NCI-H146 (cell line): ENCODE data around the gene WNT10A.
"Not testable (repeated sequence)": the region's sequence is repeated elsewhere in the genome, so short reads cannot be mapped to it uniquely, and the experiment has no call there.

Experiments
- DNase-seq: peaks from one replicate; lab custom pipeline; 2025; lab: John Stamatoyannopoulos, UW

The WNT10A gene

DNA sequence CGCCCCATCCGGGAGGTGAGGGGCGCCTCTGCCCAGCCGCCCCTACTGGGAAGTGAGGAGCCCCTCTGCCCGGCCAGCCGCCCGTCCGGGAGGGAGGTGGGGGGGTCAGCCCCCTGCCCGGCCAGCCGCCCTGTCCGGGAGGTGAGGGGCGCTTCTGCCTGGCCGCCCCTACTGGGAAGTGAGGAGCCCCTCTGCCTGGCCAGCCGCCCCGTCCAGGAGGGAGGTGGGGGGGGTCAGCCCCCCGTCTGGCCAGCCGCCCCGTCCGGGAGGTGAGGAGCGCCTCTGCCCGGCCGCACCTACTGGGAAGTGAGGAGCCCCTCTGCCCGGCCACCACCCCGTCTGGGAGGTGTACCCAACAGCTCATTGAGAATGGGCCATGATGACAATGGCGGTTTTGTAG, 51.1 kb downstream of the WNT10A start:
- not testable (repeated sequence) for DNase-seq
